Esophagus squamous epithelium (tissue), 5 donors: ENCODE data around the gene ITPA. TPM values are rescaled to one million over a fixed set of nuclear protein-coding genes. Genes with fewer than 3 reads are reported as not detected.
A peak's percentile ranks its signal among the peaks of the same experiment; 100 is the strongest.

Source experiments
- DNase-seq: peaks from one replicate; lab custom pipeline; 2025; lab: John Stamatoyannopoulos, UW
- H3K27ac ChIP-seq, 4 donors: fragments of 200-600 bp; sonication (generic); one replicate each; pipeline ENCODE4 v1.5.1; 2016 to 2019; ENCODE audit warnings: mild to moderate bottlenecking in 1 of 4
- H3K27me3 ChIP-seq, 4 donors: fragments of 200-600 bp; sonication (generic); 1 replicate in 3 of 4; 2 replicates in 1 of 4; pipeline versions ENCODE4 v1.5.1 to v1.6.0; 2017 to 2021; ENCODE audit warnings: antibody characterized with exemption in 1 of 4
- H3K36me3 ChIP-seq, 3 donors: fragments of 200-600 bp; sonication (generic); one replicate each; pipeline ENCODE4 v1.5.1; 2016 to 2019
- H3K4me1 ChIP-seq, 3 donors: fragments of 200-600 bp; sonication (generic); one replicate each; pipeline ENCODE4 v1.5.1; 2017 to 2019
- H3K4me3 ChIP-seq, 4 donors: fragments of 200-600 bp; sonication (generic); 1 replicate in 3 of 4; 2 replicates in 1 of 4; pipeline ENCODE4 v1.5.1; 2016 to 2019; ENCODE audit warnings: mild to moderate bottlenecking in 2 of 4, moderate library complexity in 1 of 4
- H3K9me3 ChIP-seq, 3 donors: fragments of 200-600 bp; sonication (generic); one replicate each; pipeline ENCODE4 v1.5.1; 2016 to 2019
- POLR2A ChIP-seq, 4 donors: fragments of 450-650 bp; IDR thresholded peaks; one replicate each; pipeline ENCODE4 v1.6.1; 2017; ENCODE audit warnings: antibody characterized with exemption in 4 of 4, mild to moderate bottlenecking in 4 of 4, moderate library complexity in 3 of 4
- WGBS, 2 donors: methylation state at CpG; one replicate each; pipeline ENCODE4 v1.1.5; 2018; 5-methylcytosine and 5-hydroxymethylcytosine counted together
- intact Hi-C: fragments of 100-400 bp; cut with DNase I; formaldehyde crosslinking; loops from one replicate; pipeline ENCODE4 v1.15.0; 2022
- total RNA-seq, 4 donors: library from RNA; depleted of rRNA; stranded (reverse); fragments of >200 nt; gene quantifications; one replicate each; pipeline ENCODE4 v1.1.0, GENCODE V29; 2016
- TF ChIP-seq, protein P1 (sequence below), 6 experiments: fragments of 450-650 bp in 4 of 6; fragments of 200-600 bp in 2 of 6; sonication (generic) in 2 of 6; IDR thresholded peaks; one replicate each; pipeline ENCODE4 v1.5.1; 2016 to 2019; ENCODE audit warnings: antibody characterized with exemption in 6 of 6, mild to moderate bottlenecking in 4 of 6, moderate library complexity in 4 of 6
- donor health status: DM: yes; HTN: yes; CAD: no.

ITPA gene
- total RNA-seq, 4 donors from 2014 or later = 47.1 to 54.5 (median 48.7) TPM

DNA sequence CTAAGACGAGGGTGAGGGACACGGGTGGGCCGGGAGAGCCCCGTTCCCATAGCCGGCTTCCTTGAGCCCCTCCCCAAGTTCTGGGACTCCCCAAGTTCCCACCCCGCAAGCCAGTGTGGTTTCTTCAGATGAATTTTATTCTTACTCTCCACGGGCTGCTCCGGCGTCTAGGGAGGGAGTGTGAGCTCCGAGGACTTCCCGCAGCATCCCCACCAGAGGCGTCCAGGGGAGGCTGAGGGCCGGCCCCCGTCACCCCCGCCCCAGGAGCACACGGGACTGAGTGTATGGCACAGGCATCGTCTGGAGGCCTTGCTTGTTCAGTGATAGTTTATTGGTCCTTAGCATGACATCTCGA lies 39.7 kb downstream of the ITPA start:
- 6 to 49% methylated on average over 2 to 6 of the region's 18 CpGs for WGBS, 2 donors
- Histone ChIP-seq H3K9me3 (no peaks in the 10 kb centered on the region), H3K27me3 (peaks cover 0 to 19% (median 0%) of the 10 kb centered on the region in 4 donors), H3K4me1 (peaks cover 10 to 25% (median 18%) of the 10 kb centered on the region in 3 donors), H3K36me3 (peaks cover 0 to 33% (median 0%) of the 10 kb centered on the region in 3 donors), H3K4me3 (peak overlapping the region; percentile 0 to 55 (median 16)), H3K27ac (no peak overlapping the region)
- TF ChIP-seq POLR2A (IDR thresholded peaks at IDR 0.05) = no peak
- TF ChIP-seq, protein P1, sequence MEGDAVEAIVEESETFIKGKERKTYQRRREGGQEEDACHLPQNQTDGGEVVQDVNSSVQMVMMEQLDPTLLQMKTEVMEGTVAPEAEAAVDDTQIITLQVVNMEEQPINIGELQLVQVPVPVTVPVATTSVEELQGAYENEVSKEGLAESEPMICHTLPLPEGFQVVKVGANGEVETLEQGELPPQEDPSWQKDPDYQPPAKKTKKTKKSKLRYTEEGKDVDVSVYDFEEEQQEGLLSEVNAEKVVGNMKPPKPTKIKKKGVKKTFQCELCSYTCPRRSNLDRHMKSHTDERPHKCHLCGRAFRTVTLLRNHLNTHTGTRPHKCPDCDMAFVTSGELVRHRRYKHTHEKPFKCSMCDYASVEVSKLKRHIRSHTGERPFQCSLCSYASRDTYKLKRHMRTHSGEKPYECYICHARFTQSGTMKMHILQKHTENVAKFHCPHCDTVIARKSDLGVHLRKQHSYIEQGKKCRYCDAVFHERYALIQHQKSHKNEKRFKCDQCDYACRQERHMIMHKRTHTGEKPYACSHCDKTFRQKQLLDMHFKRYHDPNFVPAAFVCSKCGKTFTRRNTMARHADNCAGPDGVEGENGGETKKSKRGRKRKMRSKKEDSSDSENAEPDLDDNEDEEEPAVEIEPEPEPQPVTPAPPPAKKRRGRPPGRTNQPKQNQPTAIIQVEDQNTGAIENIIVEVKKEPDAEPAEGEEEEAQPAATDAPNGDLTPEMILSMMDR (IDR thresholded peaks at IDR 0.05) = no peak
- intact Hi-C loops = no loop called here
- DNase-seq = no peak

DNA sequence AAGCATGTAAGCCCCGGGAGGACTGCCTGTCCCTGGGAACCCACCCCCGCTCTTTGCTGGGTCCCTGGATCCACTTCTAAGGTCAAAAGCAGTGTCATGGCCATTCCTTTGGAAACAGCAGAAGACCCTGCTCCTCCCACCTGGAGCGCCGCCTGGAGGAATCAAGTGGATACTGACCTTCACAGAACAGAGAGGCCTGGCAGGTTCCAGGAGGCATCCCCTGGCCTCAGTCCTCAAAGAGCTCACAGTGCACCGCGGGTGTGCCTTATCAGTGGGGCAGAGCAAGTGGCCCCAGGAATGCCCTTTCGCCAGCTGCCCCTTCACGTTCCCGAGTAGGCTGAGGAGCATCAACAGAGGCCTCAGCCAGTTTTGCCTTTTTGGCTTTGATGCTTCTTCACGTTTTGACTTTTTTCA lies 40.8 kb downstream of the ITPA start:
- Histone ChIP-seq H3K36me3 (peaks cover under 1 to 45% (median 2%) of the 10 kb centered on the region in 3 donors), H3K4me1 (peaks cover 10 to 25% (median 16%) of the 10 kb centered on the region in 3 donors), H3K9me3 (no peaks in the 10 kb centered on the region), H3K27ac (no peak overlapping the region), H3K4me3 (no peak overlapping the region), H3K27me3 (peaks cover 0 to 13% (median 0%) of the 10 kb centered on the region in 4 donors)
- intact Hi-C loops = no loop called here
- WGBS, 2 donors = 86 to 87% methylated on average over 8 of the region's 10 CpGs
- DNase-seq = no peak
- no peak for TF ChIP-seq POLR2A (IDR thresholded peaks at IDR 0.05)
- TF ChIP-seq, protein P1 (IDR thresholded peaks at IDR 0.05) = peak in 2 of 6 experiments; percentile 5 to 25

GRCh38 chr20:3251806-3252205 lies 42.5 kb downstream of the ITPA start:
- TF ChIP-seq POLR2A (IDR thresholded peaks at IDR 0.05) = no peak
- TF ChIP-seq, protein P1 (IDR thresholded peaks at IDR 0.05) = no peak
- peaks cover 14 to 62% (median 18%) of the 10 kb centered on the region in 3 donors for H3K36me3 ChIP-seq
- WGBS, 2 donors = 26 to 48% methylated on average over 3 to 4 of the region's 8 CpGs
- peaks cover 0 to 13% (median 0%) of the 10 kb centered on the region in 4 donors for H3K27me3 ChIP-seq
- H3K9me3 ChIP-seq = no peaks in the 10 kb centered on the region
- H3K27ac ChIP-seq = no peak overlapping the region
- intact Hi-C loops = no loop called here
- DNase-seq = no peak
- no peak overlapping the region for H3K4me3 ChIP-seq
- H3K4me1 ChIP-seq = peaks cover 10 to 25% (median 14%) of the 10 kb centered on the region in 3 donors

GRCh38 chr20:3255728-3256127 lies 46.4 kb downstream of the ITPA start:
- TF ChIP-seq POLR2A (IDR thresholded peaks at IDR 0.05) = no peak
- TF ChIP-seq, protein P1 (IDR thresholded peaks at IDR 0.05) = no peak
- Histone ChIP-seq H3K27ac (no peak overlapping the region), H3K4me3 (no peak overlapping the region), H3K4me1 (peaks cover 0 to 9% (median 3%) of the 10 kb centered on the region in 3 donors), H3K27me3 (no peaks in the 10 kb centered on the region), H3K36me3 (peaks cover 14 to 97% (median 30%) of the 10 kb centered on the region in 3 donors), H3K9me3 (no peaks in the 10 kb centered on the region)
- no CpG with 5 or more reads among the region's 5 CpGs for WGBS, 2 donors
- intact Hi-C loops = no loop called here
- DNase-seq = no peak

- WGBS, 2 donors = 85 to 88% methylated on average over 4 of the region's 5 CpGs
- Histone ChIP-seq H3K4me1 (no peaks in the 10 kb centered on the region), H3K27me3 (no peaks in the 10 kb centered on the region), H3K36me3 (peaks cover 20 to 98% (median 30%) of the 10 kb centered on the region in 3 donors), H3K4me3 (no peak overlapping the region), H3K9me3 (no peaks in the 10 kb centered on the region), H3K27ac (no peak overlapping the region)
- DNase-seq = no peak
- intact Hi-C loops = no loop called here
- TF ChIP-seq, protein P1 (IDR thresholded peaks at IDR 0.05) = no peak
- no peak for TF ChIP-seq POLR2A (IDR thresholded peaks at IDR 0.05)
Observed at GRCh38 chr20:3258429-3258828, 49.1 kb downstream of the ITPA start.
